Measurements from ENCODE around the gene TLK1.

The TLK1 gene

GRCh38 chr2:171143670-171144062 lies 17.0 kb downstream of the TLK1 start:
- no peak for TF ChIP-seq POLR2A (IDR thresholded peaks at IDR 0.05; ENCODE audit: low read depth, low read length)
- FAIRE-seq (no peak), DNase-seq (ENCODE audit: insufficient read length, low spot score) (no peak)

- FAIRE-seq (peak; percentile 38), DNase-seq (ENCODE audit: insufficient read length, low spot score) (no peak)
- no peak for TF ChIP-seq POLR2A (IDR thresholded peaks at IDR 0.05; ENCODE audit: low read depth, low read length)
These were observed 18.3 kb downstream of the TLK1 start for GRCh38 chr2:171142398-171142797.

- FAIRE-seq, result peak; percentile 43
These were observed 19.4 kb downstream of the TLK1 start for GRCh38 chr2:171141320-171141719.

GRCh38 chr2:171139860-171140259 lies 20.8 kb downstream of the TLK1 start:
- peak; percentile 74 for FAIRE-seq
- DNase-seq (ENCODE audit: insufficient read length, low spot score), result no peak
- TF ChIP-seq POLR2A (IDR thresholded peaks at IDR 0.05; ENCODE audit: low read depth, low read length), result no peak

More at GRCh38 chr2:171141320-171141719, 19.4 kb downstream of the TLK1 start:
- no peak for DNase-seq (ENCODE audit: insufficient read length, low spot score)
- no peak for TF ChIP-seq POLR2A (IDR thresholded peaks at IDR 0.05; ENCODE audit: low read depth, low read length)

GRCh38 chr2:171136024-171136423 lies 24.7 kb downstream of the TLK1 start:
- no peak for TF ChIP-seq POLR2A (IDR thresholded peaks at IDR 0.05; ENCODE audit: low read depth, low read length)
- DNase-seq (ENCODE audit: insufficient read length, low spot score), result no peak
- peak; percentile 52 for FAIRE-seq

GRCh38 chr2:171134624-171135230 lies 26.0 kb downstream of the TLK1 start:
- FAIRE-seq (peak; percentile 30), DNase-seq (ENCODE audit: insufficient read length, low spot score) (no peak)
- no peak for TF ChIP-seq POLR2A (IDR thresholded peaks at IDR 0.05; ENCODE audit: low read depth, low read length)

- DNase-seq (ENCODE audit: insufficient read length, low spot score) (no peak), FAIRE-seq (no peak)
- no peak for TF ChIP-seq POLR2A (IDR thresholded peaks at IDR 0.05; ENCODE audit: low read depth, low read length)
These were observed 28.6 kb downstream of the TLK1 start for GRCh38 chr2:171132086-171132485.

GRCh38 chr2:171128461-171128860 lies 32.2 kb downstream of the TLK1 start:
- FAIRE-seq (no peak), DNase-seq (ENCODE audit: insufficient read length, low spot score) (no peak)
- TF ChIP-seq POLR2A (IDR thresholded peaks at IDR 0.05; ENCODE audit: low read depth, low read length), result no peak

GRCh38 chr2:171124541-171124940 lies 36.2 kb downstream of the TLK1 start:
- TF ChIP-seq POLR2A (IDR thresholded peaks at IDR 0.05; ENCODE audit: low read depth, low read length), result no peak
- peak; percentile 53 for FAIRE-seq
- DNase-seq (ENCODE audit: insufficient read length, low spot score), result no peak

- TF ChIP-seq POLR2A (IDR thresholded peaks at IDR 0.05; ENCODE audit: low read depth, low read length), result no peak
- FAIRE-seq, result peak; percentile 65
These were observed 51.1 kb downstream of the TLK1 start for GRCh38 chr2:171109571-171109970.

GRCh38 chr2:171109020-171109419 lies 51.7 kb downstream of the TLK1 start:
- FAIRE-seq (no peak), DNase-seq (ENCODE audit: insufficient read length, low spot score) (no peak)
- no peak for TF ChIP-seq POLR2A (IDR thresholded peaks at IDR 0.05; ENCODE audit: low read depth, low read length)

More at GRCh38 chr2:171109571-171109970, 51.1 kb downstream of the TLK1 start:
- no peak for DNase-seq (ENCODE audit: insufficient read length, low spot score)

- TF ChIP-seq POLR2A (IDR thresholded peaks at IDR 0.05; ENCODE audit: low read depth, low read length), result no peak
- FAIRE-seq (no peak), DNase-seq (ENCODE audit: insufficient read length, low spot score) (no peak)
These were observed 52.9 kb downstream of the TLK1 start for GRCh38 chr2:171107803-171108202.

- no peak for TF ChIP-seq POLR2A (IDR thresholded peaks at IDR 0.05; ENCODE audit: low read depth, low read length)
- no peak for DNase-seq (ENCODE audit: insufficient read length, low spot score)
- no peak for FAIRE-seq
These were observed 56.3 kb downstream of the TLK1 start for GRCh38 chr2:171104379-171104778.

GRCh38 chr2:171102802-171103201 lies 57.9 kb downstream of the TLK1 start:
- FAIRE-seq, result no peak
- no peak for DNase-seq (ENCODE audit: insufficient read length, low spot score)
- TF ChIP-seq POLR2A (IDR thresholded peaks at IDR 0.05; ENCODE audit: low read depth, low read length), result no peak

- TF ChIP-seq POLR2A (IDR thresholded peaks at IDR 0.05; ENCODE audit: low read depth, low read length), result no peak
- no peak for FAIRE-seq
- no peak for DNase-seq (ENCODE audit: insufficient read length, low spot score)
These were observed 60.3 kb downstream of the TLK1 start for GRCh38 chr2:171100370-171100769.

GRCh38 chr2:171098607-171099006 lies 62.1 kb downstream of the TLK1 start:
- TF ChIP-seq POLR2A (IDR thresholded peaks at IDR 0.05; ENCODE audit: low read depth, low read length), result no peak
- FAIRE-seq, result peak; percentile 75
- no peak for DNase-seq (ENCODE audit: insufficient read length, low spot score)
